Pulmonary artery endothelial cell (primary cell): ENCODE results near the gene TRAF2. TPM values are rescaled to one million over a fixed set of nuclear protein-coding genes. Genes with fewer than 3 reads are reported as not detected.

Experiments
- DNase-seq: peaks from one replicate; pipeline ENCODE4 v3.0.0-alpha.2; 2011; ENCODE audit warnings: low read depth, low spot score
- total RNA-seq: library from RNA; depleted of rRNA; stranded (reverse); fragments of >200 nt; gene quantifications from 2 replicates; pipeline ENCODE4 v1.2.3, GENCODE V29; 2014

Gene TRAF2
- total RNA-seq, 1 donor from 2014 or later = 12.7 TPM

DNA sequence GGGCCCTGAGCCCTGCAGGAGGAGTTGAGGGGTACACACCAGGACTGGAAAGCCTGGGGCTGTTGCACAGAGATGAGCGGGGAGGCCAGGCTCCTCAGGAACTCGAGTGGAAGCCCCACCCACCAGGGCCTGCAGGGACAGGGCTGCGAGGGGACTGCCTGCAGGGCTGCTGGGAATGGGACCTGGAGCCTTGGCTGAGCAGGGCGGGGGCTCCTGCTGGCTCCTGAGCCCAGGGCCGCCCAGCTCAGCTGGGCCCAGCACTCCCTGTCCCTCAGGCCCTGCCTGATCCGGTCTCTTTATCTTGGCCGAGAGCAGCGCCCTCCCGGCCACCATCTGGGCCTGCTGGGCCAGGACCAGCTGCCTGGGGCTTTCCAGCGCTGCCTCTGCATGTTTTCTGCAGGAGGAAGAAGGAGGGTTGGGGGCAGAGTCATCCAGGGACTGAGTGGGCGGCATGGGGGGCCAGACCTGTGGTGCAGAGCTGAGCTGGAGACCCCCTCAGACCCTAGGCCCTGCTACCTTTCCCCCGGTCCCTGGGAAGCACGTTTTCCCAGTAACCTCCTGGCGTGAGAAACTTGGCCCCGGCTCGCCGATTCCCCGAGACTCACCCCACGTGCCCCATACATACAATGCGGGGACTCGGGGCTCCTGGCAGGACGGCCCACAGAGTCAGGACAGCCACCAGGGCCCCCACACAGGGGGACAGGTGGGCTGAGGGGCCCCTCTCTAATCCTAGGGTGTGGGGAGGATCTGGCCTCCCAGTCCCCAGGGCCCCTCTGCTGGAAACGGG, 75.2 kb downstream of the TRAF2 start:
- no peak for DNase-seq

DNA sequence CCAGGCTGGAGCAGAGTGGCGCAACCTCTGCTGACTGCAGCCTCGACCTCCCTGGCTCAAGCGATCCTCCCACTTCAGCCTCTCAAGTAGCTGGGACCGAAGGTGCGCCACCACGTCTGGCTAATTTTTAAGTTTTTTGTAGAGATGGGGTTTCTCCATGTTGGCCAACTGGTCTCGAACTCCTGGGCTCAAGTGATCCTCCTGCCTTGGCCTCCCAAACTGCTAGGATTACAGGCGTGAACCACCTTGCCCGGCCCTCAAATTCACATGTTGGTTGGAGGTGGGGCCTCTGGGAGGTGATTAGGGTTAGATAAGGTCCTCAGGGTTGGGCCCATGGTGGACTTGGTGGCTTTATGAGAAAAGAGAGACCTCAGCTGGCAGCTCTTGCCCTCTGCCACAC, 75.8 kb downstream of the TRAF2 start:
- no peak for DNase-seq

DNA sequence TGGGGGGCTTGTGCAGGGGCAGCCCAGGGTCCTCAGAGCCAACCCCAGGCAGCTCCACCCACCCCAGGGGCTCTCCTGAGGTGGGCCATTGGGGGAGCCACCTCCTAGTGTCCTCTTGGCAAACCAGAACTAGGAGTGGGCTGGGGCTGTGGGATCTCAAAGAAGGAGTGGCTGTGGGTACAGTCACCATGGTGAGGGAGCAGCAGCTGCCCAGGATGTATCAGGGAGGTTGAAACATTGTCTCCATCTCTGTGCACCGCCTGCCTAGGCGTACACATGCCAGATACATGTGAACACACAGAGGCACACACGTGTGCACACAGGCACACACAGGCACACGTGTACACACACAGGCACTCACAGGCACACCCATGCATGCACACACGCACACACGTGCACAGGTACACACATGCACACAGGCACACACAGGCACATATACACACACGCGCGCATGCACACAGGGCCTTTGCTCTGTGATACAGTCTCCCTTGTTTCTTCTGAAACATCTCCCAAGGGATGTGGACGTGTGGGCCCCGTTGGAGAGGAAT, 76.5 kb downstream of the TRAF2 start:
- no peak for DNase-seq

DNA sequence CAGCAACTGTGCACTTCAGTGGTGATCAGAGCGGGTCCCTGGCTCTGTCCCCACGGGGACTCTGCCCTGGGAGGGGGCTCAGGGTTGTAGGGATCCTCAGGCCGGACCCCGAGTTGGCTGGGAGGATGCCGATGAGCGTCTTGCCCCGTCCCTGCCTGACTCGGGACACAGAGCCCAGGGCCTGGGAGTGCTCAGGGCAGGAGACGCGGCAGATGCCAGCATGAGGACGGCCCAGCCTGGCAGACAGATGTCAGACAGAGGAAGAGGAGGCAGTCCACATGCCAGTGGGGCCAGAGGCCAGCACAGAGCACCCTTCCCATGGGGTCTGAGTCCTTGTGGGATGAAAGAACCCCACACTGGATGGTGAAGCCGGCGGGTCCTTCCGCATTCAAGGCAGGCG, 77.0 kb downstream of the TRAF2 start:
- DNase-seq = no peak

DNA sequence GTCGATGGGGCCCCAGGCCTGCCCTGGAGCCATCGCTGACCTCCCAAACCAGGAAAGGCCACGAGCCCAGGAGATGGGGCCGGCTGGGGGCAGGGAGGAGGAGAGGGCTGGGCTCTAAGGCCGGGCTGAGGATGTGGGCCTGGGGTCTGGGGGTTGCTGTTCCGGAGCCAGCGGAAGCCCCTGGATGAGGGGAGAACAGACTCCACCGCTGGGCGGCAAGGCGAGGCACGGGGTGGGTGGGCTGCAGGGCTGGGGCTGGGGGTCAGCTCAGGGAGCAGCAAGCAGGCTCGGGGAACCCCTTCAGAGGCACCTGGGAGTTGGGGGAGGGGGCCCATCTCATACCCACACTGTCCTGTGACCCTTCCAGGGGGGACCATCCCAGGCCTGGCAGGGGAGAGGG, 77.4 kb downstream of the TRAF2 start:
- no peak for DNase-seq

DNA sequence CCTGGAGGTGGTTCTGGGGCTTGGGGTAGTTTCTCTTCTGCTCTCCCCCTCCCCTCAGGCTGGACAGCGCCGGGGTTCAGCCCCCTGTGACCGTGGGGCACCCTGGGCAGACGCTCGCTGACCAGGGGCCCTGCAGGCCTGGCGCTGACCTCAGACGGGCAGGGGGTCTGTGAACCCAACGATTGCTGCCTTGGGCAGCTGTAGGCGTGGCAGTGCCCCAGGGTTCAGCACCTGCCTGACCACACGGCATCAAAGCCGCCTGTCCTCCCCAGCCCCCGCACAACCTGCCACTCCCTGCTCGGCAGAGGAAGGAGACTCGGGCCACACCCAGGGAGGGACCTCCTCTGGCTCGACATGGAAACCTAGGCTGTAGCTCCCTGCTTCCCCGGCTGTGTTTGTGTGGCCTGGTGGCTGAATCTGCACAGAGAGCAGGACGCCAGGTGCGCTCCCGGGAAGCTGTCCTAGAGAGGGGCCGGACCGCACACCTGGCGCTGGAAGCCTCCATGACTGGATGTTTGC, 77.9 kb downstream of the TRAF2 start:
- DNase-seq = no peak

DNA sequence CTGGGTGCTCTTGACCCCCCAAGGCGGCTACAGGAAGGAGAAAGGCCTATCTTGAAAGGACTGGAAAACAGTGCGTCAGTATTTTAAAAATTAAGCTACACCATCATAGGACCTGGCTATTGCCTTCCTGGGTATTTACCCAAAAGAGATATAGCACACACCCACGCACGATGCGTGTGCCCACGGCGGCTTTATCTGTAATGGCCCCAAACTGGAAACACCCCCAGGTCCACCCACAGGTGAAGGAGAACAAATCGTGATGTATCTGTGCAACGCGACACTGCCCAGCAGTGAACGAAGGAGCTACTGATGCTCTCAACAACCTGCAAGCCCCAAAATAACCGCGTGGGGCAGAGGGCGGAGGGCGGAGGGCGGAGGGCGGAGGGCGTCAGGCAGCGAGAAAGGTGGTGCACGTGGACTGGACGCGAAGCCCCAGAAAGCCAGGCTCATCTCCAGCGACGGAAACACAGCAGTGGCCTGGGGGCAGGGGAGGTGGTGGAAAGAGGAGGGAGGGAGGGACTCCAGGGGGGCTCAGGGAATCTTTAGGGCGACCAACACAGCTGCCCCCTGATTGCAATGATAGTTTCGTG, 78.6 kb downstream of the TRAF2 start:
- DNase-seq = no peak

DNA sequence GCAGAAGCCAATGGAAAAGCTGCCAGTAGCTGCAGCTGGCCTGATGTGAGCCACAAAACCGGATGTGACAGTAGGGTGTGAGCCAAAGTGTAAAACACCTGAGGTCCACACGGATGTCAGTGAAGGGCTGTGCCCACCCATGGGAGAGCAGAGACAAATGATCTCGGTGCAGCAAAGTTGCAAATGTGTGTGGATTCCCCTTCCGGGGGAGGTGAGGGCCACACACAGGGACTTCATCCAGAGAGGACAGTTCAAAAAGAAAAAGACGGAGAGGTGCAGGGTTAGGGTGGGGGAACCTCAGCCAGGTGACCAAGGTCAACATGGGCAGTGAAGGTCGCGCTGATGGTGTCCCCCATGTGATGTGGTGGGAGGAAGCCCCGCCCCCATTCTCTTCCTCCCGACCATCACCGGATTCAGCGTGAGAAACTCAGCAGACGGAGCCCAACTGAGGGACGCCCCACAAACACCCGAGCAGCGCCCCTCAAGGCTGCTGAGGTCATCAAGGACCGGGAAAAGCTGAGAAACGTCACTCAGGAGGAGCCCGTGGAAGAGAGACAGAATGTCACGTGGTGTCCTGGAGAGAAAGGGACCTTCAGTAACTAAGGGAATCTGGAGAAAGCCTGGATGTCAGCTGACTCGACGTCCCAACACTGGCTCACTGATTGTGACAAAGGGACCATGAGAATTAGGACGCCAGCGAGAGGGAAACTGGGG, 79.6 kb downstream of the TRAF2 start:
- DNase-seq = no peak

DNA sequence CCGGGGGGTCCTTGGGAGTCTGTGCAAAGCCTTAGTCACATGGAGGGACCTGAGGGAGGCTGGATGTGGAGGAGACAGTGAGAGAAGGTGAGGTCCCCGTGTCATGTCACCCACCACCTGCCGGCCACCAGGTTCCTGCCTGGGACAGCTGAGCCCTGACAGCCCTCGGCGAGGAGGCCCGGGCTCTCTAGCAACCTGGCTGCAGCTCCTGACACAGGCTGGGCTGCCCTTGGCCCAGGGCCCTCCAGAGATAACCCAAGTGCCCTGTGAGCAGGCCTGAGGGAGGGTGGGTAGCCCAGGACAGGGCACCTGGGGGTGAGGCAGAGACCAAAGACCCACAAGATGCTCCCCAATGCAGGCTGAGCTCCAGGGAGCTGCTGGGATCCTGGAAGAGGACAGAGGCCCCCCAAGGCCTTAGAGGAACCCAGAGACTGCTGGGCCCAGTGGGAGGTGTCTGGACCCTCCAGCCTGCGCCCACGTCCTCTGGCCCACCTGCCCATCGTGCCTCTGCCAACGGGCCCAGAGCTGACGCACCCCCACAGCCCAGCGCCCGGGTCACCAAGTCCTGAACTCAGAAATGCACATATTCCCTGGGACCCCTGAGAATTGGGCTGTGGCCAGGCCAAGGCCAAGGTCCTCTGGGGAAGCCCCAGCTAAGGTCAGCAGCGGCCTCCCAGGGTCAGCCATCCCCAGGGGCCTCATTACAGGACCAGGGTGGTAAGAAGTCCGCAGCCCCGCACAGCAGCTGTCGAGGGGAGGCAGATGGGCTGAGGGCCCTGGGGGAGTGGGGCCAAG, 82.2 kb downstream of the TRAF2 start:
- no peak for DNase-seq

DNA sequence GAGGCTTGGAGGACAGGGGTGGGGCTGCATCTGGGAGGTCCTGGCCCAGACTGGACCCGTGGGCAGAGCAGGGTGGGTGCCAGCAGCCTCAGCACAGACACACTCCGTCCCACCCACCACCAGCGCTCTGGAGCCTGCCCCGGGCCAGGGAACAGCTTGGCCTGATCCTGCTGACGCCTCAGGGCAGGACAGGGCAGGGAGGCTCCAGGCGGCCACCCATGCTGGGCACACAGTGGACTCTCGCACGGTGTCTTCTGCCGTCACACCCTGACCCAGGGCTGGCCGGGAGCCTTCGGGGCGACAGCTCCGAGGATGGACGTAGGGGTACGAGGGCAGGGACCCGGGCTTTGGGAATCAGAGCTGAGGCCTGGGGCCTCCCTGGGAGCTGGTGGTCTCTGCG, 82.8 kb downstream of the TRAF2 start:
- DNase-seq = no peak

DNA sequence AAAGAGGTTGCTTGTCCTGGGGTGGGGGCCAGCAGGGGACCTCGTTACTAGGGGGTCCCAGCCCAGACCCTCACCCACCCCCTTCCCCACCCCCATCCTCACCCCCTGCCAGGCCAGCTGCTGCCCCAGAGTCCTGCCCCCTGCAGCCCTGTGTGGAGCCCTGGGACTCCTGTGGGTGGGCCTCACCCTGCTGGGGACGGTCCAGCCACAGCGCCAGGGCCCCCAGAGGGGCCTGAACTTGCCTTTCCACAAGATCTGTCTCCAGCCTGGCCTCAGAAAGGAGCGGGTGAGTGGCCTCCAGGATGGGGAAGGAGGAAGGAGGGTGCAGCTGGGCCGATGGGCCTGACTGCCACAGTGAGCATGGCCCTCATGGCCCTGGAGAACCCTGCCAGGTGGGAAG, 83.5 kb downstream of the TRAF2 start:
- DNase-seq = no peak

DNA sequence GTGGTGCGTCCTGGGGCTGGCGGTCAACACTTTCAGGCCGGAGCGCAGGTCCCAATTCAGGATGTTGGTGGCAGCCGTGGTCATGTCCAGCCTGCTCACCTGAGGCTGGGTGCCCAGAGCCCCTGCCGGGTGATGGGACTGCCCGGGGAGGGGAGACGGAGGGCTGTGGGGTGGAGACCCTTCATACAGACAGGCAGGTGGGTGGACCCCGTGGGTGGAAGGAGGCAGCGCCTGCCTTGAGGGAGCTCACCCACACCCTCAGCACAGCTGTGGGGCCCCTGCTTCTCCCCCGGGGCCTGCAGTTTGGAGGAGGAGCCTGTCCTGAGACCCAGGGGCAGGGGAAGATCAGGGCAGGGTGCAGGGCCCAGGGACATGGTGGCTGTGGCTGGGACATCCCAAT, 84.0 kb downstream of the TRAF2 start:
- DNase-seq = no peak

DNA sequence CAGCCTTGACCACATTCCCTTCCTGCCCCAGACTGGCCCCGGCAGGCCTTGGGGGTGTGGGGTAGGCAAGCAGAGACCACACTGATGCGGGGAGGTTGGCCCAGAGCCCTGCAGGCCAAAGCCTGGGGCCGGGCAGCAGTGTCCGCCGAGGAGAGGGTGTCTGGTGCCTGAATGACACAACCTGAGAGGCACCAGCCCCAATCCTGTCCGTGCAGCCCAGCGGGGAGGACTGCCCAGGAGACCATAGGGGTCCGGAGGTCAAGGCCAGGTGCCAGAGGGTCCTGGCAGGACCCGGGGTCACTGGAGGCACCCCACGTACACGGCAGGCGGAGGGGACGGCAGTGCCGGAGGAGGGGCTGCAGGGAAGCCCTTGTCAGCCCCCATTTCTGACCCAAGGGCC, 85.4 kb downstream of the TRAF2 start:
- no peak for DNase-seq

DNA sequence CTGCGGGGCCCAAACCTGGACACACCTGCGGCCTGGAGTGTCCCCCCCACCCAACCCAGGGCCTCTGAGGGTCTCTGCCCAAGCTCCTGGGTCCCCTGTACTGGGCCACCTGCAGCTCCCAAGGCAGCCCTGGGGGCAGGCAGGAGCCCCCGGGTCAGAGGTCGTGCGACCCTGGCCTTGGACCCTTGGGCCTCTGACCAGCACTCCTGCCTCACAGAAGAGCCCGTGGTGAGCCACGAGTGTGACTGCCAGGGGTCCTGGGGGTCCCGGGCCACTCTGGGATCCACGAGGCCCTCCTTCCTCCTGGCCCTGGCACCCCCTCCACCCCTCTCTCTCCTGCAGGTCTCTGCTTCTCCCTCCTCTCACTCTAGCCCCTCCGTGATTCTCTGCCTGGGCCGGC, 86.0 kb downstream of the TRAF2 start:
- DNase-seq = no peak

DNA sequence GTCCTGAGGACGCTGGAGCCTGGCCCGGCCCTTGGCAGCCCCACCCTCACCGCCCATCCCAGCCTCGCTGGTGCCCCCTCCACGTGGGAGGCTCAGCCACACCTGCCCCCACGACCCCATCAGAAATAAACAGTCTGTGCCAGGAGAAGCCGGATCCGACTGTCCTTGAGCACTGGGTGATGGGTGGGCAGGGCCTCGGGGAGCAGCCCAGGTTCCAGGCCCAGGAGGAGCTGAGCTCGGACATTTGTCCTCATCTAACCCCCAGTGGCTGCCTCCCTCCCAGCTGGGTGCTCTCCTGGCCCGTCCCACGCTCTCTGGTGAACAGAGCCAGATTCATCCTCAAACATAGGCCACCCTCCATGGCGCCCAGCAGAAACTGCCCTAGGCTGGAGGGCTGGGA, 86.4 kb downstream of the TRAF2 start:
- no peak for DNase-seq

DNA sequence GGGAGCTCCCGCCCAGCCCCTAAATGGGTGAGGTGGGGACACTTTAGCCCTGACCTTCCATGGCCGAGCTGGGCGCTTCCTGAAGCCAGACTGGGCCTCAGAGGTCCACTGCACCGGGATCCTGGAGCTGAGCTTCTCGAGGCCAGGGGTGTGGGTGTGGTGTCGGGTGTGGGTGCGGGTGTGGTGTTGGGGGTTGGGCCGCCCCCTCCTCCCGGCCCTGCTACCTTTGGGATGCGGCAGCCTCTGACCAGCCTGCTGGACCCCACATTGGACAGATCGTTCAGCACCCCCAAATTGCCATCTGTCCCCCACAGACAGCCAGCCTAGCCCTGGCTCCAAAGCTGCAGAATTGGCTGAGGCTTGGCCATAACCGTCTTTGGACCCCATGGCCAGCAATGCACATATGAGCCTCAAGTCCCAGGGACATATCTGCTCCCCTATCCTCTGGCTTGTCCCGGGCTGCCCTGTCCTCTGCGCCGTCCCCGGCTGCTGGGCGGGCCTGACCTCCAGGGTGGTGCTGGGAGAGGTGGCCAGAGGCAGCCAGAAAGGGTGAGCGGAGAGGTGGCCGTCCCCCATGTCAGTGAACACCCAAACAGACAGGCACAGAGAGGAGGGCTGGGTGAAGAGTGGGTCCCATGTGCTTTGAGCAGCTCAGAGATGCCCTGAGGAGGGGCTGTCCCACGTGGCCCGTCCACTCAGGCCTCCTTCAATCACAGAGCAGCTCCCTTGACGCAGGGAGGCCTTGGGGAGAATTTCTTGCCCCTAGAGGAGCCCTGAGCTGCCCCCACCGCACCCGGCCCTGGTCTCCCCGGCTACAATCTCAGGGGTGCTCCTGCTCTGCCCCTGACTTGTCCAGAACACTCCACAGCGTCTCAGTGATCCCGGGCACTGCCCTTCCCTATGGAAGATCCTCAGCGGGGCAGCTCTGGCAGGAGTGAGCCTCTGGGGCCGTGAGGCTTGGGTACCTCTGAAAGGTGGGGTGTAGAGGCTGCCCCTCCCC, 87.6 kb downstream of the TRAF2 start:
- DNase-seq = no peak

DNA sequence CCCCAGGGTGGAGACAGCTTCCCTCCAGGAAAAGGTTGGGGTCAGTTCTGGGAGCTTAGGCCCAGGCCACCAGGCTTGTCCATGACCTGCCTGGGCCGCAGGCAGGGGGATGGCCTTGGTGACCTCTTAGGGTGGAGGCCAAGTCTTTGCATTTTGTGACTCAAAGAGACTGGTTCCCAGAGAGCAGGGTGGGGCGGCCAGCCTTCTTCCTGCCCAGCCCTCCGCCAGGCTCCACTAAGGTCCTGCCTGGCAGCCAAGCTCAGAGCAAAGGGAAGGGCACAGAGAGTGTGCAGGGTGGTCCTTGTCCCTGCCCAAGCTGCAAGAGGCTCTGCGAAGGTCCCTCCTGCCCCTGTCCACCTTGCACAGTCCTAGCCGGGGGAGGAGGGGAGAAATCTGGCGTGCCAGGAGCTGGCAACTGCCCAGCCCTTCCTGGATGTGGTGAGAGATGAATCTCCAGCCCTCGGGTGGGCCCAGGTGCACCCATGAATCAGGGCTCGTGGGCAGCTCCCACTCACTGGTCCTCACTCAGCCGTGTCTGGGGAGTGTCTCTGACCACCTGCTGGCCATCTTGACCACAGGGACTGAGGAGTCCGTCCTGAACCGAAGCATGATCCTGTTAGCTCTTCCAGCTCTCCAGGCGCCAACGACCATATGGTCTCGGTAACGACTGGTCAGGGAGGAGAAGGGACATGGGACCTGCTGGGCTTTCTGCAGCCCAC, 88.7 kb downstream of the TRAF2 start:
- no peak for DNase-seq

DNA sequence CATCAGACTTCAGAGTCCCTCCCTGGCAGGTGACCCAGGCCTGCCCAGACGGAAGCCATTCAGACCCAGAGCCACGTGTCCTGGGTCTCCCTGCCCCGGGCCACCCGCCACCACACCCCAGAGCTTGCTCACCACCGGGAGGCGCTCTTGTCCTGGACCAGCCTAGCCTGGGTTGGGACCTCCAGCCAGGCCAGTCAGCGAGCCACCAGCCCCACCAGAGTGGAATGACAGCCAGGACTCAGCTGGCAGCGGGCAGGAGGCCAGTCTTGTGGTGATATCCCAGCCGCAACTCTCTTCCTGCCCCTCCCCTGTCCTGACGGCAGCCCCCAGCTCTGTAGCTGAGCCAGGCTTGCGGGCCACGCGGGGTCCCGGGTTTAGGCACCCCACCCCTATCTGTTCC, 89.3 kb downstream of the TRAF2 start:
- no peak for DNase-seq
